ENCODE data around the gene PDZK1IP1. TPM values are rescaled to one million over a fixed set of nuclear protein-coding genes. Genes with fewer than 3 reads are reported as not detected.

Gene PDZK1IP1
- polyA plus RNA-seq, 1 donor from 2014 or later, result not detected

Other genes starting within 250 kb of the PDZK1IP1 start
- 1.6 TPM in 1 of 2 replicates, not detected in the other for gene CYP4A11, start 248.6 kb downstream of the PDZK1IP1 start, polyA plus RNA-seq
- 20.7 and 22.8 TPM in 2 replicates for gene CYP4X1, start 166.4 kb downstream of the PDZK1IP1 start, polyA plus RNA-seq
- 0.51 TPM in 1 of 2 replicates, not detected in the other for gene CYP4Z1, start 122.8 kb downstream of the PDZK1IP1 start, polyA plus RNA-seq
- gene CYP4A22, start 52.6 kb downstream of the PDZK1IP1 start, polyA plus RNA-seq, result 0.32 TPM in 1 of 2 replicates, not detected in the other
- not detected in 2 replicates for gene TAL1, start 42.2 kb upstream of the PDZK1IP1 start, polyA plus RNA-seq
- gene STIL, start 124.1 kb upstream of the PDZK1IP1 start, polyA plus RNA-seq, result 0.53 and 1.5 TPM in 2 replicates
- 99.9 and 117 TPM in 2 replicates for gene CMPK1, start 143.8 kb upstream of the PDZK1IP1 start, polyA plus RNA-seq
- gene FOXE3, start 226.2 kb upstream of the PDZK1IP1 start, polyA plus RNA-seq, result 0.18 TPM in 1 of 2 replicates, not detected in the other
- gene FOXD2, start 248.0 kb upstream of the PDZK1IP1 start, polyA plus RNA-seq, result 0.06 TPM in 1 of 2 replicates, not detected in the other

Measured in neural cell (in vitro differentiated cells).